GM23338 (cell line): ENCODE measurements around the gene LEP. TPM values are rescaled to one million over a fixed set of nuclear protein-coding genes. Genes with fewer than 3 reads are reported as not detected.

Experiments
- ATAC-seq: fragments of 200-7000 bp; cut with Tn5 transposase; 3 replicates; pipeline ENCODE4 v1.9.1; 2020
- DNase-seq: peaks from one replicate; pipeline ENCODE4 v3.0.0-alpha.2; 2015; ENCODE audit warnings: low spot score
- H2AFZ ChIP-seq: fragments of 200-600 bp; sonication (generic); 2 replicates; pipeline ENCODE4 v1.8.0; 2016; ENCODE audit warnings: antibody characterized with exemption, mild to moderate bottlenecking, moderate library complexity
- H3F3A ChIP-seq: fragments of 200-600 bp; sonication (generic); replicated peaks from 2 replicates; pipeline ENCODE4 v1.8.0; 2017; ENCODE audit warnings: antibody characterized with exemption, mixed run types, low read depth
- H3K27ac ChIP-seq: fragments of 200-600 bp; sonication (generic); 2 replicates; pipeline ENCODE4 v1.6.1; 2016; ENCODE audit warnings: low read depth
- H3K27me3 ChIP-seq: fragments of 200-600 bp; sonication (generic); 2 replicates; pipeline ENCODE4 v1.8.0; 2016; ENCODE audit warnings: mild to moderate bottlenecking, mixed run types, moderate library complexity; ENCODE audit not compliant: insufficient read depth
- H3K36me3 ChIP-seq: fragments of 200-600 bp; sonication (generic); 2 replicates; pipeline ENCODE4 v1.8.0; 2016; ENCODE audit warnings: mild to moderate bottlenecking; ENCODE audit not compliant: insufficient read depth
- H3K4me1 ChIP-seq: fragments of 200-600 bp; sonication (generic); 2 replicates; pipeline ENCODE4 v1.8.0; 2016; ENCODE audit warnings: mild to moderate bottlenecking, moderate library complexity; ENCODE audit not compliant: insufficient read depth
- H3K4me2 ChIP-seq: fragments of 200-600 bp; sonication (generic); 2 replicates; pipeline ENCODE4 v1.7.1; 2017; ENCODE audit warnings: mixed run types
- H3K4me3 ChIP-seq: fragments of 200-600 bp; sonication (generic); 2 replicates; pipeline ENCODE4 v1.6.1; 2016; ENCODE audit warnings: mixed run types
- H3K79me2 ChIP-seq: fragments of 200-600 bp; sonication (generic); replicated peaks from 2 replicates; pipeline ENCODE4 v1.8.0; 2017; ENCODE audit warnings: mild to moderate bottlenecking; ENCODE audit not compliant: insufficient read depth
- H3K9me2 ChIP-seq: fragments of 200-600 bp; sonication (generic); 2 replicates; pipeline ENCODE4 v1.8.0; 2017; ENCODE audit not compliant: insufficient read depth
- H4K20me1 ChIP-seq: fragments of 200-600 bp; sonication (generic); replicated peaks from 2 replicates; pipeline ENCODE4 v1.8.0; 2017; ENCODE audit warnings: mild to moderate bottlenecking; ENCODE audit not compliant: insufficient read depth
- H3K27ac Mint-ChIP-seq: 2 replicates; pipeline ENCODE4 v1.8.0; 2020; ENCODE audit warnings: inconsistent platforms, mild to moderate bottlenecking, moderate library complexity, mixed read lengths
- H3K27me3 Mint-ChIP-seq: 3 replicates; pipeline ENCODE4 v1.8.0; 2022; ENCODE audit warnings: low read depth, mild to moderate bottlenecking, moderate library complexity, mixed read lengths, inconsistent platforms; ENCODE audit not compliant: insufficient read depth, poor library complexity
- H3K36me3 Mint-ChIP-seq: 3 replicates; pipeline ENCODE4 v1.8.0; 2021; ENCODE audit warnings: low read depth, mild to moderate bottlenecking, inconsistent platforms, moderate library complexity, mixed read lengths
- H3K4me1 Mint-ChIP-seq: 3 replicates; pipeline ENCODE4 v1.8.0; 2020; ENCODE audit warnings: mild to moderate bottlenecking, inconsistent platforms, mixed read lengths
- H3K4me3 Mint-ChIP-seq: 3 replicates; pipeline ENCODE4 v1.8.0; 2021; ENCODE audit warnings: moderate library complexity, mild to moderate bottlenecking, inconsistent platforms, mixed read lengths
- H3K9me3 Mint-ChIP-seq: 3 replicates; pipeline ENCODE4 v1.8.0; 2020; ENCODE audit warnings: moderate library complexity, mild to moderate bottlenecking, inconsistent platforms, mixed read lengths
- CREB1 ChIP-seq: fragments of 250-450 bp; sonication (Bioruptor Pico); IDR thresholded peaks from 2 replicates; pipeline ENCODE4 v1.5.0; 2020; ENCODE audit warnings: low read depth, mild to moderate bottlenecking, moderate library complexity
- ETS1 ChIP-seq: IDR thresholded peaks from 2 replicates; pipeline ENCODE4 v1.6.1; 2016; ENCODE audit warnings: antibody characterized with exemption
- EZH2 ChIP-seq: fragments of 200-600 bp; sonication (generic); IDR thresholded peaks from one replicate; pipeline ENCODE4 v1.8.0; 2017; ENCODE audit warnings: antibody characterized with exemption, mild to moderate bottlenecking, low read depth; ENCODE audit not compliant: unreplicated experiment
- EZH2phosphoT487 ChIP-seq: fragments of 200-600 bp; sonication (generic); IDR thresholded peaks from one replicate; pipeline ENCODE4 v1.8.1; 2018; ENCODE audit warnings: antibody characterized with exemption; ENCODE audit not compliant: unreplicated experiment
- JUNB ChIP-seq: IDR thresholded peaks from one replicate; pipeline ENCODE4 v1.6.1; 2016; ENCODE audit warnings: antibody characterized with exemption; ENCODE audit not compliant: unreplicated experiment
- NANOG ChIP-seq: IDR thresholded peaks from 2 replicates; pipeline ENCODE4 v1.6.1; 2016; ENCODE audit warnings: antibody characterized with exemption, borderline replicate concordance
- POLR2AphosphoS5 ChIP-seq: IDR thresholded peaks from 2 replicates; pipeline ENCODE4 v1.6.1; 2016; ENCODE audit warnings: antibody characterized with exemption, low read depth
- STAT1 ChIP-seq: IDR thresholded peaks from one replicate; pipeline ENCODE4 v1.6.1; 2016; ENCODE audit warnings: antibody characterized with exemption; ENCODE audit not compliant: unreplicated experiment
- ZNF114 ChIP-seq: fragments of 250-450 bp; sonication (Bioruptor Pico); IDR thresholded peaks from 2 replicates; pipeline ENCODE4 v1.5.0; 2020; ENCODE audit warnings: mild to moderate bottlenecking, moderate library complexity
- ZNF331 ChIP-seq: fragments of 250-450 bp; sonication (Bioruptor Pico); IDR thresholded peaks from 2 replicates; pipeline ENCODE4 v1.5.0; 2020; ENCODE audit warnings: low read depth, mild to moderate bottlenecking, moderate library complexity
- polyA plus RNA-seq: library from polyadenylated mRNA; unstranded; fragments of >200 nt; fragmentation: Nextera tagmentation; extraction: Ambion mirVana; gene quantifications from 2 replicates; pipeline ENCODE4 v1.2.1, GENCODE V29; 2016
- total RNA-seq: library from RNA; depleted of rRNA; stranded (reverse); fragments of >200 nt; shearing (Covaris generic); gene quantifications from 2 replicates; pipeline ENCODE4 v1.2.3, GENCODE V29; 2014
- TF ChIP-seq, protein P1 (sequence below): fragments of 250-450 bp; sonication (Bioruptor Pico); IDR thresholded peaks from 2 replicates; pipeline ENCODE4 v1.5.0; 2020; ENCODE audit warnings: mild to moderate bottlenecking, moderate library complexity
- TF ChIP-seq, protein P2 (sequence below): IDR thresholded peaks from one replicate; pipeline ENCODE4 v1.6.1; 2018; ENCODE audit warnings: antibody characterized with exemption; ENCODE audit not compliant: unreplicated experiment
- TF ChIP-seq, protein P3 (sequence below), 2 experiments: fragments of 200-600 bp in 1 of 2; sonication (generic) in 1 of 2; conservative IDR thresholded peaks; 2 replicates each; pipeline versions ENCODE4 v1.5.1 to v1.6.1; 2016 to 2017; ENCODE audit warnings: antibody characterized with exemption in 2 of 2, low read depth in 2 of 2, mild to moderate bottlenecking in 2 of 2, moderate library complexity in 1 of 2

LEP gene
- total and polyA plus RNA-seq, 2 experiments from 2014 or later = not detected

DNA sequence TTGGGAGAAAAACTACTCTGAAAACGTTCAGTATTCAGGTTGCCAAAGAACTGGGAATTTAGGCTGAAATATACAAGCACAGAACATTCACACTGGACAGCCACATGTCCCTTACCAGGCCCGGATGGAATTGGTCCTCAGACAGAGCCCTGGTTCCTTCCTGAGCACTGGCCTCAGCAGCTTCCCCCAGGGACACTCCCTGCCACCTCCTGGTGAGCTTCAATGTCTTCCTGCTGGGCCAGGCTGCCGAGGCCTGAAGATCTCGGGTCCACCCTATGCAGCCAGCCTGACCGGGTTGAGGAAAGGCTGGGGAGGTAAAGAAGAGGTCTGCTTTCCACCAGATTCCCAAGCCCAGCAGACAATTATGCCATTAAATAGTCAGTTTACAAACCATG lies 24.8 kb downstream of the LEP start:
- Histone ChIP-seq H3K79me2 (no peaks in the 10 kb centered on the region), H3K9me2 (peaks cover 5% of the 10 kb centered on the region; the same call in 1 of the 2 replicates), H3K4me2 (no peak overlapping the region), H2AFZ (no peak overlapping the region), H3K27ac (no peak overlapping the region), H3K4me1 (peaks cover 36% of the 10 kb centered on the region), H3K27me3 (peaks cover 14% of the 10 kb centered on the region), H3K36me3 (no peaks in the 10 kb centered on the region), H4K20me1 (no peaks in the 10 kb centered on the region), H3F3A (no peaks in the 10 kb centered on the region), H3K4me3 (no peak overlapping the region)
- H3K27me3 Mint-ChIP-seq = peaks cover 24% of the 10 kb centered on the region
- no peak overlapping the region for H3K27ac Mint-ChIP-seq
- TF ChIP-seq, protein P1, sequence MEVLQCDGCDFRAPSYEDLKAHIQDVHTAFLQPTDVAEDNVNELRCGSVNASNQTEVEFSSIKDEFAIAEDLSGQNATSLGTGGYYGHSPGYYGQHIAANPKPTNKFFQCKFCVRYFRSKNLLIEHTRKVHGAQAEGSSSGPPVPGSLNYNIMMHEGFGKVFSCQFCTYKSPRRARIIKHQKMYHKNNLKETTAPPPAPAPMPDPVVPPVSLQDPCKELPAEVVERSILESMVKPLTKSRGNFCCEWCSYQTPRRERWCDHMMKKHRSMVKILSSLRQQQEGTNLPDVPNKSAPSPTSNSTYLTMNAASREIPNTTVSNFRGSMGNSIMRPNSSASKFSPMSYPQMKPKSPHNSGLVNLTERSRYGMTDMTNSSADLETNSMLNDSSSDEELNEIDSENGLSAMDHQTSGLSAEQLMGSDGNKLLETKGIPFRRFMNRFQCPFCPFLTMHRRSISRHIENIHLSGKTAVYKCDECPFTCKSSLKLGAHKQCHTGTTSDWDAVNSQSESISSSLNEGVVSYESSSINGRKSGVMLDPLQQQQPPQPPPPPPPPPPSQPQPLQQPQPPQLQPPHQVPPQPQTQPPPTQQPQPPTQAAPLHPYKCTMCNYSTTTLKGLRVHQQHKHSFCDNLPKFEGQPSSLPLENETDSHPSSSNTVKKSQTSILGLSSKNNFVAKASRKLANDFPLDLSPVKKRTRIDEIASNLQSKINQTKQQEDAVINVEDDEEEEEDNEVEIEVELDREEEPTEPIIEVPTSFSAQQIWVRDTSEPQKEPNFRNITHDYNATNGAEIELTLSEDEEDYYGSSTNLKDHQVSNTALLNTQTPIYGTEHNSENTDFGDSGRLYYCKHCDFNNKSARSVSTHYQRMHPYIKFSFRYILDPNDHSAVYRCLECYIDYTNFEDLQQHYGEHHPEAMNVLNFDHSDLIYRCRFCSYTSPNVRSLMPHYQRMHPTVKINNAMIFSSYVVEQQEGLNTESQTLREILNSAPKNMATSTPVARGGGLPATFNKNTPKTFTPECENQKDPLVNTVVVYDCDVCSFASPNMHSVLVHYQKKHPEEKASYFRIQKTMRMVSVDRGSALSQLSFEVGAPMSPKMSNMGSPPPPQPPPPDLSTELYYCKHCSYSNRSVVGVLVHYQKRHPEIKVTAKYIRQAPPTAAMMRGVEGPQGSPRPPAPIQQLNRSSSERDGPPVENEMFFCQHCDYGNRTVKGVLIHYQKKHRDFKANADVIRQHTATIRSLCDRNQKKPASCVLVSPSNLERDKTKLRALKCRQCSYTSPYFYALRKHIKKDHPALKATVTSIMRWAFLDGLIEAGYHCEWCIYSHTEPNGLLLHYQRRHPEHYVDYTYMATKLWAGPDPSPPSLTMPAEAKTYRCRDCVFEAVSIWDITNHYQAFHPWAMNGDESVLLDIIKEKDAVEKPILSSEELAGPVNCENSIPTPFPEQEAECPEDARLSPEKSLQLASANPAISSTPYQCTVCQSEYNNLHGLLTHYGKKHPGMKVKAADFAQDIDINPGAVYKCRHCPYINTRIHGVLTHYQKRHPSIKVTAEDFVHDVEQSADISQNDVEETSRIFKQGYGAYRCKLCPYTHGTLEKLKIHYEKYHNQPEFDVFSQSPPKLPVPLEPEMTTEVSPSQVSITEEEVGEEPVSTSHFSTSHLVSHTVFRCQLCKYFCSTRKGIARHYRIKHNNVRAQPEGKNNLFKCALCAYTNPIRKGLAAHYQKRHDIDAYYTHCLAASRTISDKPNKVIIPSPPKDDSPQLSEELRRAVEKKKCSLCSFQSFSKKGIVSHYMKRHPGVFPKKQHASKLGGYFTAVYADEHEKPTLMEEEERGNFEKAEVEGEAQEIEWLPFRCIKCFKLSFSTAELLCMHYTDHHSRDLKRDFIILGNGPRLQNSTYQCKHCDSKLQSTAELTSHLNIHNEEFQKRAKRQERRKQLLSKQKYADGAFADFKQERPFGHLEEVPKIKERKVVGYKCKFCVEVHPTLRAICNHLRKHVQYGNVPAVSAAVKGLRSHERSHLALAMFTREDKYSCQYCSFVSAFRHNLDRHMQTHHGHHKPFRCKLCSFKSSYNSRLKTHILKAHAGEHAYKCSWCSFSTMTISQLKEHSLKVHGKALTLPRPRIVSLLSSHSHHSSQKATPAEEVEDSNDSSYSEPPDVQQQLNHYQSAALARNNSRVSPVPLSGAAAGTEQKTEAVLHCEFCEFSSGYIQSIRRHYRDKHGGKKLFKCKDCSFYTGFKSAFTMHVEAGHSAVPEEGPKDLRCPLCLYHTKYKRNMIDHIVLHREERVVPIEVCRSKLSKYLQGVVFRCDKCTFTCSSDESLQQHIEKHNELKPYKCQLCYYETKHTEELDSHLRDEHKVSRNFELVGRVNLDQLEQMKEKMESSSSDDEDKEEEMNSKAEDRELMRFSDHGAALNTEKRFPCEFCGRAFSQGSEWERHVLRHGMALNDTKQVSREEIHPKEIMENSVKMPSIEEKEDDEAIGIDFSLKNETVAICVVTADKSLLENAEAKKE (CRISPR knock-in tag) = no peak
- no peak for TF ChIP-seq NANOG
- TF ChIP-seq POLR2AphosphoS5 = no peak
- TF ChIP-seq EZH2phosphoT487 = no peak
- TF ChIP-seq CREB1 (CRISPR knock-in tag) = no peak
- no peak for TF ChIP-seq ETS1
- TF ChIP-seq ZNF114 = no peak
- TF ChIP-seq STAT1 = no peak
- no peak for TF ChIP-seq ZNF331
- TF ChIP-seq, protein P2, sequence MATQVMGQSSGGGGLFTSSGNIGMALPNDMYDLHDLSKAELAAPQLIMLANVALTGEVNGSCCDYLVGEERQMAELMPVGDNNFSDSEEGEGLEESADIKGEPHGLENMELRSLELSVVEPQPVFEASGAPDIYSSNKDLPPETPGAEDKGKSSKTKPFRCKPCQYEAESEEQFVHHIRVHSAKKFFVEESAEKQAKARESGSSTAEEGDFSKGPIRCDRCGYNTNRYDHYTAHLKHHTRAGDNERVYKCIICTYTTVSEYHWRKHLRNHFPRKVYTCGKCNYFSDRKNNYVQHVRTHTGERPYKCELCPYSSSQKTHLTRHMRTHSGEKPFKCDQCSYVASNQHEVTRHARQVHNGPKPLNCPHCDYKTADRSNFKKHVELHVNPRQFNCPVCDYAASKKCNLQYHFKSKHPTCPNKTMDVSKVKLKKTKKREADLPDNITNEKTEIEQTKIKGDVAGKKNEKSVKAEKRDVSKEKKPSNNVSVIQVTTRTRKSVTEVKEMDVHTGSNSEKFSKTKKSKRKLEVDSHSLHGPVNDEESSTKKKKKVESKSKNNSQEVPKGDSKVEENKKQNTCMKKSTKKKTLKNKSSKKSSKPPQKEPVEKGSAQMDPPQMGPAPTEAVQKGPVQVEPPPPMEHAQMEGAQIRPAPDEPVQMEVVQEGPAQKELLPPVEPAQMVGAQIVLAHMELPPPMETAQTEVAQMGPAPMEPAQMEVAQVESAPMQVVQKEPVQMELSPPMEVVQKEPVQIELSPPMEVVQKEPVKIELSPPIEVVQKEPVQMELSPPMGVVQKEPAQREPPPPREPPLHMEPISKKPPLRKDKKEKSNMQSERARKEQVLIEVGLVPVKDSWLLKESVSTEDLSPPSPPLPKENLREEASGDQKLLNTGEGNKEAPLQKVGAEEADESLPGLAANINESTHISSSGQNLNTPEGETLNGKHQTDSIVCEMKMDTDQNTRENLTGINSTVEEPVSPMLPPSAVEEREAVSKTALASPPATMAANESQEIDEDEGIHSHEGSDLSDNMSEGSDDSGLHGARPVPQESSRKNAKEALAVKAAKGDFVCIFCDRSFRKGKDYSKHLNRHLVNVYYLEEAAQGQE = no peak
- TF ChIP-seq JUNB = no peak
- TF ChIP-seq, protein P3, sequence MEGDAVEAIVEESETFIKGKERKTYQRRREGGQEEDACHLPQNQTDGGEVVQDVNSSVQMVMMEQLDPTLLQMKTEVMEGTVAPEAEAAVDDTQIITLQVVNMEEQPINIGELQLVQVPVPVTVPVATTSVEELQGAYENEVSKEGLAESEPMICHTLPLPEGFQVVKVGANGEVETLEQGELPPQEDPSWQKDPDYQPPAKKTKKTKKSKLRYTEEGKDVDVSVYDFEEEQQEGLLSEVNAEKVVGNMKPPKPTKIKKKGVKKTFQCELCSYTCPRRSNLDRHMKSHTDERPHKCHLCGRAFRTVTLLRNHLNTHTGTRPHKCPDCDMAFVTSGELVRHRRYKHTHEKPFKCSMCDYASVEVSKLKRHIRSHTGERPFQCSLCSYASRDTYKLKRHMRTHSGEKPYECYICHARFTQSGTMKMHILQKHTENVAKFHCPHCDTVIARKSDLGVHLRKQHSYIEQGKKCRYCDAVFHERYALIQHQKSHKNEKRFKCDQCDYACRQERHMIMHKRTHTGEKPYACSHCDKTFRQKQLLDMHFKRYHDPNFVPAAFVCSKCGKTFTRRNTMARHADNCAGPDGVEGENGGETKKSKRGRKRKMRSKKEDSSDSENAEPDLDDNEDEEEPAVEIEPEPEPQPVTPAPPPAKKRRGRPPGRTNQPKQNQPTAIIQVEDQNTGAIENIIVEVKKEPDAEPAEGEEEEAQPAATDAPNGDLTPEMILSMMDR (conservative IDR thresholded peaks at IDR 0.05; ENCODE audit: low read depth in 2 of 2) = no peak
- no peak for TF ChIP-seq EZH2
- no peak overlapping the region; the same call in 2 of the 3 replicates for H3K4me3 Mint-ChIP-seq
- DNase-seq (no peak), ATAC-seq (no peak)
- no peaks in the 10 kb centered on the region for H3K36me3 Mint-ChIP-seq
- no peaks in the 10 kb centered on the region for H3K9me3 Mint-ChIP-seq
- H3K4me1 Mint-ChIP-seq = peaks cover 38% of the 10 kb centered on the region
